Measurements from ENCODE around the gene ATXN7L3B.

- TF ChIP-seq RCOR1 (IDR thresholded peaks at IDR 0.05; ENCODE audit: low read depth, low read length) (no peak), REST (IDR thresholded peaks at IDR 0.05) (no peak), CTCF (IDR thresholded peaks at IDR 0.05) (no peak), NFE2L2 (conservative IDR thresholded peaks at IDR 0.05; ENCODE audit: low read length) (no peak), EP300 (IDR thresholded peaks at IDR 0.05) (no peak), MAZ (IDR thresholded peaks at IDR 0.05; ENCODE audit: borderline replicate concordance, low read depth, low read length) (no peak), JUN (IDR thresholded peaks at IDR 0.05) (no peak), POLR2A (IDR thresholded peaks at IDR 0.05; ENCODE audit: low read length) (no peak)
Observed at GRCh38 chr12:74514098-74514872, 23.4 kb upstream of the ATXN7L3B start.

Measured in A549 (cell line).